ENCODE data around the gene KRT84.

KRT84 gene

GRCh38 chr12:52351196-52352059 lies 34.0 kb downstream of the KRT84 start:
- Histone ChIP-seq H3K4me1 (ENCODE audit: insufficient read depth, insufficient read length) (no peaks in the 10 kb centered on the region), H3K36me3 (ENCODE audit: insufficient read depth, insufficient read length, low read length) (no peaks in the 10 kb centered on the region), H3K4me3 (ENCODE audit: insufficient read length, low read depth) (no peak overlapping the region), H3K27me3 (ENCODE audit: insufficient read depth, insufficient read length) (peaks cover 4% of the 10 kb centered on the region), H3K9me3 (ENCODE audit: insufficient read depth, low read length) (no peaks in the 10 kb centered on the region), H3K9ac (ENCODE audit: insufficient read length, low read depth) (no peak overlapping the region)
- TF ChIP-seq ZNF274 (IDR thresholded peaks at IDR 0.05; ENCODE audit: low read depth, low read length) = no peak
- no peak for DNase-seq (ENCODE audit: low read depth, low spot score)

- Histone ChIP-seq H3K4me1 (ENCODE audit: insufficient read depth, insufficient read length) (no peaks in the 10 kb centered on the region), H3K36me3 (ENCODE audit: insufficient read depth, insufficient read length, low read length) (no peaks in the 10 kb centered on the region), H3K4me3 (ENCODE audit: insufficient read length, low read depth) (no peak overlapping the region), H3K27me3 (ENCODE audit: insufficient read depth, insufficient read length) (peaks cover 4% of the 10 kb centered on the region), H3K9ac (ENCODE audit: insufficient read length, low read depth) (no peak overlapping the region), H3K9me3 (ENCODE audit: insufficient read depth, low read length) (no peaks in the 10 kb centered on the region)
- TF ChIP-seq ZNF274 (IDR thresholded peaks at IDR 0.05; ENCODE audit: low read depth, low read length) (no peak), YY1 (IDR thresholded peaks at IDR 0.05; ENCODE audit: insufficient read depth, insufficient read length) (no peak), SUZ12 (IDR thresholded peaks at IDR 0.05; ENCODE audit: extremely low read depth, insufficient read depth, insufficient read length) (no peak)
- no peak for DNase-seq (ENCODE audit: low read depth, low spot score)
These were observed 34.7 kb downstream of the KRT84 start for GRCh38 chr12:52350786-52351185.

- H3K27me3 ChIP-seq (ENCODE audit: insufficient read depth, insufficient read length) = peaks cover 4% of the 10 kb centered on the region
- no peak for DNase-seq (ENCODE audit: low read depth, low spot score)
- no peak overlapping the region for H3K9ac ChIP-seq (ENCODE audit: insufficient read length, low read depth)
- H3K36me3 ChIP-seq (ENCODE audit: insufficient read depth, insufficient read length, low read length) = no peaks in the 10 kb centered on the region
- no peak overlapping the region for H3K4me3 ChIP-seq (ENCODE audit: insufficient read length, low read depth)
- H3K9me3 ChIP-seq (ENCODE audit: insufficient read depth, low read length) = no peaks in the 10 kb centered on the region
- no peaks in the 10 kb centered on the region for H3K4me1 ChIP-seq (ENCODE audit: insufficient read depth, insufficient read length)
- no peak for TF ChIP-seq SUZ12 (IDR thresholded peaks at IDR 0.05; ENCODE audit: extremely low read depth, insufficient read depth, insufficient read length)
- TF ChIP-seq ZNF274 (IDR thresholded peaks at IDR 0.05; ENCODE audit: low read depth, low read length) = no peak
- TF ChIP-seq YY1 (IDR thresholded peaks at IDR 0.05; ENCODE audit: insufficient read depth, insufficient read length) = no peak
These were observed 35.3 kb downstream of the KRT84 start for GRCh38 chr12:52350021-52350620.

GRCh38 chr12:52349196-52349595 lies 36.3 kb downstream of the KRT84 start:
- no peaks in the 10 kb centered on the region for H3K36me3 ChIP-seq (ENCODE audit: insufficient read depth, insufficient read length, low read length)
- no peak for DNase-seq (ENCODE audit: low read depth, low spot score)
- no peak overlapping the region for H3K9ac ChIP-seq (ENCODE audit: insufficient read length, low read depth)
- TF ChIP-seq ZNF274 (IDR thresholded peaks at IDR 0.05; ENCODE audit: low read depth, low read length) = no peak
- TF ChIP-seq SUZ12 (IDR thresholded peaks at IDR 0.05; ENCODE audit: extremely low read depth, insufficient read depth, insufficient read length) = no peak
- no peak for TF ChIP-seq YY1 (IDR thresholded peaks at IDR 0.05; ENCODE audit: insufficient read depth, insufficient read length)
- H3K4me1 ChIP-seq (ENCODE audit: insufficient read depth, insufficient read length) = no peaks in the 10 kb centered on the region
- H3K9me3 ChIP-seq (ENCODE audit: insufficient read depth, low read length) = 0 out of 2 replicates have a peak, but pooled peaks cover 1% of the 10 kb centered on the region
- H3K27me3 ChIP-seq (ENCODE audit: insufficient read depth, insufficient read length) = peaks cover 4% of the 10 kb centered on the region
- no peak overlapping the region for H3K4me3 ChIP-seq (ENCODE audit: insufficient read length, low read depth)

GRCh38 chr12:52347551-52348510 lies 37.6 kb downstream of the KRT84 start:
- peaks cover 2% of the 10 kb centered on the region for H3K27me3 ChIP-seq (ENCODE audit: insufficient read depth, insufficient read length)
- no peaks in the 10 kb centered on the region for H3K4me1 ChIP-seq (ENCODE audit: insufficient read depth, insufficient read length)
- no peak for TF ChIP-seq ZNF274 (IDR thresholded peaks at IDR 0.05; ENCODE audit: low read depth, low read length)
- no peak for TF ChIP-seq SUZ12 (IDR thresholded peaks at IDR 0.05; ENCODE audit: extremely low read depth, insufficient read depth, insufficient read length)
- no peak for TF ChIP-seq YY1 (IDR thresholded peaks at IDR 0.05; ENCODE audit: insufficient read depth, insufficient read length)
- H3K9ac ChIP-seq (ENCODE audit: insufficient read length, low read depth) = no peak overlapping the region
- peaks cover 12% of the 10 kb centered on the region; the same call in 1 of the 2 replicates for H3K9me3 ChIP-seq (ENCODE audit: insufficient read depth, low read length)
- DNase-seq (ENCODE audit: low read depth, low spot score) = no peak
- no peak overlapping the region for H3K4me3 ChIP-seq (ENCODE audit: insufficient read length, low read depth)
- H3K36me3 ChIP-seq (ENCODE audit: insufficient read depth, insufficient read length, low read length) = no peaks in the 10 kb centered on the region

GRCh38 chr12:52347016-52347415 lies 38.4 kb downstream of the KRT84 start:
- H3K4me1 ChIP-seq (ENCODE audit: insufficient read depth, insufficient read length) = no peaks in the 10 kb centered on the region
- H3K9ac ChIP-seq (ENCODE audit: insufficient read length, low read depth) = no peak overlapping the region
- H3K4me3 ChIP-seq (ENCODE audit: insufficient read length, low read depth) = no peak overlapping the region
- no peaks in the 10 kb centered on the region for H3K27me3 ChIP-seq (ENCODE audit: insufficient read depth, insufficient read length)
- H3K9me3 ChIP-seq (ENCODE audit: insufficient read depth, low read length) = peaks cover 12% of the 10 kb centered on the region; the same call in 1 of the 2 replicates
- TF ChIP-seq ZNF274 (IDR thresholded peaks at IDR 0.05; ENCODE audit: low read depth, low read length) = no peak
- no peak for TF ChIP-seq SUZ12 (IDR thresholded peaks at IDR 0.05; ENCODE audit: extremely low read depth, insufficient read depth, insufficient read length)
- no peak for TF ChIP-seq YY1 (IDR thresholded peaks at IDR 0.05; ENCODE audit: insufficient read depth, insufficient read length)
- no peak for DNase-seq (ENCODE audit: low read depth, low spot score)
- H3K36me3 ChIP-seq (ENCODE audit: insufficient read depth, insufficient read length, low read length) = no peaks in the 10 kb centered on the region
